HepG2 (cell line): ENCODE data around the gene MYO15A. TPM values are rescaled to one million over a fixed set of nuclear protein-coding genes. Genes with fewer than 3 reads are reported as not detected.

Experiments used
- ATAC-seq: fragments of 200-7000 bp; cut with Tn5 transposase; 3 replicates; pipeline ENCODE4 v1.9.1; 2020; ENCODE audit warnings: mild to moderate bottlenecking, moderate library complexity
- BruUV-seq: library from RNA; stranded (reverse); fragments of 400-500 nt; replicated peaks from 2 replicates; lab custom pipeline; 2021; lab: Mats Ljungman, UMichigan
- CTCF ChIA-PET: fragments of 300-600 bp; formaldehyde crosslinking; extraction: SDS; loops from one replicate; lab custom pipeline; 2021; ENCODE audit warnings: low total read pairs, inconsistent platforms, low intra/inter-chr PET ratio; lab: Yijun Ruan, JAX
- POLR2A ChIA-PET: fragments of 350-600 bp; sonication (Branson Sonifier 250); formaldehyde crosslinking; loops from one replicate; lab custom pipeline; 2020; ENCODE audit warnings: antibody characterized with exemption, inconsistent platforms; lab: Yijun Ruan, JAX
- DNase-seq: peaks from one replicate; pipeline ENCODE4 v3.0.0-alpha.2; 2015; ENCODE audit warnings: low spot score
- FAIRE-seq: peaks from 3 replicates; lab custom pipeline; 2011; peaks lifted over from hg19 to GRCh38; lab: Jason Lieb, UNC
- H2AFZ ChIP-seq: one replicate; pipeline ENCODE4 v1.6.1; 2011; ENCODE audit warnings: low read length, inconsistent platforms
- H3K27ac ChIP-seq: fragments of 300-600 bp; 3 replicates; pipeline ENCODE4 v1.8.0; 2011; ENCODE audit warnings: mixed run types, mild to moderate bottlenecking, mixed read lengths, low read length, inconsistent platforms; ENCODE audit not compliant: insufficient read depth; ENCODE audit errors: extremely low read length
- H3K27me3 ChIP-seq, 2 experiments: fragments of 200-600 bp in 1 of 2; 2 replicates in 1 of 2; 3 replicates in 1 of 2; pipeline versions ENCODE4 v1.6.0 to v1.8.0; 2011; ENCODE audit warnings: low read length in 2 of 2, mild to moderate bottlenecking in 2 of 2, moderate library complexity in 2 of 2, inconsistent platforms in 1 of 2; ENCODE audit not compliant: insufficient read depth in 2 of 2, control insufficient read depth in 1 of 2
- H3K36me3 ChIP-seq, 2 experiments: fragments of 200-600 bp in 1 of 2; replicated peaks in 1 of 2; 2 replicates in 1 of 2; 3 replicates in 1 of 2; pipeline versions ENCODE4 v1.5.1 to v1.8.0; 2011; ENCODE audit warnings: low read length in 2 of 2, inconsistent platforms in 1 of 2; ENCODE audit not compliant: insufficient read depth in 2 of 2, control insufficient read depth in 1 of 2
- H3K4me1 ChIP-seq: 2 replicates; pipeline ENCODE4 v1.5.1; 2012; ENCODE audit warnings: low read length, inconsistent platforms; ENCODE audit not compliant: insufficient read depth
- H3K4me2 ChIP-seq: 2 replicates; pipeline ENCODE4 v1.6.0; 2011; ENCODE audit warnings: low read depth, low read length, inconsistent platforms
- H3K4me3 ChIP-seq, 3 experiments: fragments of 200-600 bp in 1 of 3; sonication (generic), shearing (Covaris generic) in 1 of 3; replicated peaks in 1 of 3; 2 replicates each; pipeline ENCODE4 v1.5.1; 2011 to 2016; ENCODE audit warnings: low read length in 3 of 3, inconsistent platforms in 2 of 3, low read depth in 2 of 3, mild to moderate bottlenecking in 2 of 3, control low read depth in 1 of 3, mixed read lengths in 1 of 3; ENCODE audit not compliant: insufficient read depth in 1 of 3
- H3K79me2 ChIP-seq: one replicate; pipeline ENCODE4 v1.6.1; 2011; ENCODE audit warnings: low read length, inconsistent platforms; ENCODE audit not compliant: insufficient read depth
- H3K9ac ChIP-seq: 2 replicates; pipeline ENCODE4 v1.6.0; 2011; ENCODE audit warnings: mild to moderate bottlenecking, low read depth, low read length, inconsistent platforms; ENCODE audit not compliant: insufficient read depth
- H3K9me3 ChIP-seq: 2 replicates; pipeline ENCODE4 v1.5.1; 2012; ENCODE audit warnings: mild to moderate bottlenecking, low read length
- H4K20me1 ChIP-seq: 2 replicates; pipeline ENCODE4 v1.6.0; 2011; ENCODE audit warnings: inconsistent platforms, mild to moderate bottlenecking, low read length, moderate library complexity; ENCODE audit not compliant: insufficient read depth
- FOSL2 ChIP-seq: sonication (generic); formaldehyde crosslinking; IDR thresholded peaks from 2 replicates; pipeline ENCODE4 v1.4.0; 2020; ENCODE audit warnings: missing genetic modification reagents
- TFAP4 ChIP-seq: sonication (generic); IDR thresholded peaks from 2 replicates; pipeline ENCODE4 v1.6.1; 2016; ENCODE audit warnings: low read depth, borderline replicate concordance
- ZBTB44 ChIP-seq: sonication (generic); formaldehyde crosslinking; IDR thresholded peaks from 2 replicates; pipeline ENCODE4 v1.4.0; 2020; ENCODE audit warnings: missing genetic modification reagents
- ZNF281 ChIP-seq: sonication (generic); formaldehyde crosslinking; IDR thresholded peaks from 2 replicates; pipeline ENCODE4 v1.4.0; 2020; ENCODE audit warnings: missing genetic modification reagents, borderline replicate concordance
- ZNF292 ChIP-seq: sonication (generic); formaldehyde crosslinking; IDR thresholded peaks from 2 replicates; pipeline ENCODE4 v1.8.1; 2022; ENCODE audit warnings: mild to moderate bottlenecking, low read depth, missing genetic modification reagents, borderline replicate concordance
- ZNF317 ChIP-seq: sonication (generic); formaldehyde crosslinking; IDR thresholded peaks from 2 replicates; pipeline ENCODE4 v1.5.0; 2020; ENCODE audit warnings: mild to moderate bottlenecking, missing genetic modification reagents
- WGBS: methylation state at CpG from one replicate; pipeline ENCODE4 v1.1.6; 2017; ENCODE audit warnings: low lambda C conversion rate; 5-methylcytosine and 5-hydroxymethylcytosine counted together
- in situ Hi-C: cut with HindIII; loops from 2 replicates; pipeline ENCODE4 v1.10.0; 2017; ENCODE audit warnings: low pct_unique_long_range_greater_than_20kb; ENCODE audit not compliant: extremely low pct_ligation_motif_present
- intact Hi-C: fragments of 100-400 bp; cut with micrococcal nuclease; formaldehyde crosslinking; loops from one replicate; pipeline ENCODE4 v1.10.0; 2022; ENCODE audit not compliant: unreplicated experiment
- polyA plus RNA-seq, 8 experiments: library from polyadenylated mRNA; depleted of rRNA in 3 of 8; stranded (reverse) in 7 of 8; unstranded in 1 of 8; fragments of >200 nt; fragmentation: Illumina TruSeq in 4 of 8; extraction: Trizol in 4 of 8; gene quantifications; 2 replicates each; pipeline versions ENCODE4 v1.2.1 to v1.2.3, GENCODE V29; 2011 to 2016; ENCODE audit warnings: low read depth in 4 of 8, missing spikeins in 1 of 8, mixed read lengths in 1 of 8; ENCODE audit not compliant: insufficient read depth in 1 of 8
- total RNA-seq, 5 experiments: library from RNA; depleted of rRNA; stranded (reverse); fragments of >200 nt; fragmentation: Illumina TruSeq; extraction: Trizol; gene quantifications; 2 replicates each; pipeline ENCODE4 v1.2.3, GENCODE V29; 2016; ENCODE audit warnings: low read depth in 1 of 5

The MYO15A gene
- total and polyA plus RNA-seq, 2 of the 13 experiments (the other 11 are each of a cell fraction or from before 2014, with no cell fraction given) = 0.07 to 0.20 TPM

GRCh38 chr17:18158022-18158600, 49.6 kb downstream of the MYO15A start (continued):
- TF ChIP-seq ZBTB44 (CRISPR knock-in tag) = no peak
- TF ChIP-seq, all 625 proteins: peak for 0

GRCh38 chr17:18159551-18160120, 51.1 kb downstream of the MYO15A start:
- H3K79me2 ChIP-seq = no peaks in the 10 kb centered on the region
- WGBS = 0% methylated on average over 1 of the region's 3 CpGs
- H2AFZ ChIP-seq = no peak overlapping the region
- FAIRE-seq = no peak
- no peak overlapping the region for H3K4me3 ChIP-seq
- peaks cover 26% of the 10 kb centered on the region for H3K4me1 ChIP-seq
- no peaks in the 10 kb centered on the region for H3K9me3 ChIP-seq
- in situ Hi-C loops (no loop called here), intact Hi-C loops (no loop called here)
- no peaks in the 10 kb centered on the region for H3K36me3 ChIP-seq
- ChIA-PET CTCF (no interaction called here), POLR2A (interaction anchor here (1.4 to 1.5 kb wide), 2 partner anchors 11 to 24 kb away, joined by 3 to 4 read pairs; partner anchors contain the start of gene ALKBH5)
- TF ChIP-seq TFAP4 = peak; percentile 38; the same call in 1 of the 2 replicates
- TF ChIP-seq ZNF292 (CRISPR knock-in tag) = no peak
- peak; percentile 56; the same call in 1 of the 2 replicates for TF ChIP-seq ZNF281
- 0 out of 2 replicates have a peak, but pooled peaks have one; percentile 22 for TF ChIP-seq FOSL2 (CRISPR knock-in tag)
- no peak for TF ChIP-seq ZNF317 (CRISPR knock-in tag)
- H3K27me3 ChIP-seq = peaks cover 3 to 6% of the 10 kb centered on the region in 2 experiments; a peak in 2 of 5 replicates
- ATAC-seq = peak; percentile 23; the same call in 1 of the 3 replicates
- H3K4me2 ChIP-seq = no peak overlapping the region
- no peak overlapping the region for H3K27ac ChIP-seq
- no TSS peak for BruUV-seq
- H4K20me1 ChIP-seq = no peaks in the 10 kb centered on the region
- no peak overlapping the region for H3K9ac ChIP-seq
- DNase-seq = no peak
